PFSK-1 (cell line): ENCODE data around the gene EREG.

Experiments
- REST ChIP-seq, 2 experiments: IDR thresholded peaks; 2 replicates each; pipeline versions ENCODE4 v1.6.1 to v1.8.0; 2011 to 2012; ENCODE audit warnings: low read depth in 2 of 2, low read length in 2 of 2, control low read depth in 1 of 2, inconsistent platforms in 1 of 2, mild to moderate bottlenecking in 1 of 2, moderate library complexity in 1 of 2; ENCODE audit not compliant: insufficient read depth in 1 of 2
- TAF1 ChIP-seq: IDR thresholded peaks from 2 replicates; pipeline ENCODE4 v1.6.1; 2012; ENCODE audit warnings: low read length, control low read depth, borderline replicate concordance; ENCODE audit not compliant: insufficient read depth

- TF ChIP-seq REST (IDR thresholded peaks at IDR 0.05; ENCODE audit: insufficient read depth in 1 of 2, low read depth in 2 of 2, low read length in 2 of 2) = no peak
- TF ChIP-seq TAF1 = no peak
Observed at GRCh38 chr4:74366367-74366911, 1.5 kb downstream of the EREG start.
